BLaER1 treated with 17β-estradiol and CSF1 and Interleukin-3, amounts not matched to agents 10 nM and 100 nM (cell line): ENCODE data around the gene ACO2.
A peak's percentile ranks its signal among the peaks of the same experiment; 100 is the strongest.
"Not testable (repeated sequence)": the region's sequence is repeated elsewhere in the genome, so short reads cannot be mapped to it uniquely, and the experiment has no call there.

ENCODE experiments used
- H3K27ac ChIP-seq, 11 experiments: shearing (Covaris generic); formaldehyde crosslinking; 2 replicates each; pipeline ENCODE4 v1.8.1; 2022
- H3K27me3 ChIP-seq, 11 experiments: shearing (Covaris generic); formaldehyde crosslinking; 2 replicates each; pipeline ENCODE4 v1.8.1; 2022
- H3K36me3 ChIP-seq, 11 experiments: shearing (Covaris generic); formaldehyde crosslinking; 2 replicates each; pipeline ENCODE4 v1.8.1; 2022
- H3K4me1 ChIP-seq, 10 experiments: shearing (Covaris generic); formaldehyde crosslinking; 2 replicates each; pipeline ENCODE4 v1.8.1; 2022
- H3K4me2 ChIP-seq, 11 experiments: shearing (Covaris generic); formaldehyde crosslinking; 2 replicates each; pipeline ENCODE4 v1.8.1; 2022
- H3K4me3 ChIP-seq, 10 experiments: shearing (Covaris generic); formaldehyde crosslinking; 2 replicates each; pipeline ENCODE4 v1.8.1; 2022
- H3K9ac ChIP-seq, 11 experiments: shearing (Covaris generic); formaldehyde crosslinking; 2 replicates each; pipeline ENCODE4 v1.8.1; 2022
- H3K9me3 ChIP-seq, 11 experiments: shearing (Covaris generic); formaldehyde crosslinking; replicated peaks in 1 of 11; 2 replicates each; pipeline ENCODE4 v1.8.1; 2022
- H4K20me1 ChIP-seq, 11 experiments: shearing (Covaris generic); formaldehyde crosslinking; 2 replicates each; pipeline ENCODE4 v1.8.1; 2022
- Cebpa-rat ChIP-seq, 11 experiments: shearing (Covaris generic); IDR thresholded peaks; 2 replicates each; pipeline ENCODE4 v1.8.1; 2022

The ACO2 gene

DNA sequence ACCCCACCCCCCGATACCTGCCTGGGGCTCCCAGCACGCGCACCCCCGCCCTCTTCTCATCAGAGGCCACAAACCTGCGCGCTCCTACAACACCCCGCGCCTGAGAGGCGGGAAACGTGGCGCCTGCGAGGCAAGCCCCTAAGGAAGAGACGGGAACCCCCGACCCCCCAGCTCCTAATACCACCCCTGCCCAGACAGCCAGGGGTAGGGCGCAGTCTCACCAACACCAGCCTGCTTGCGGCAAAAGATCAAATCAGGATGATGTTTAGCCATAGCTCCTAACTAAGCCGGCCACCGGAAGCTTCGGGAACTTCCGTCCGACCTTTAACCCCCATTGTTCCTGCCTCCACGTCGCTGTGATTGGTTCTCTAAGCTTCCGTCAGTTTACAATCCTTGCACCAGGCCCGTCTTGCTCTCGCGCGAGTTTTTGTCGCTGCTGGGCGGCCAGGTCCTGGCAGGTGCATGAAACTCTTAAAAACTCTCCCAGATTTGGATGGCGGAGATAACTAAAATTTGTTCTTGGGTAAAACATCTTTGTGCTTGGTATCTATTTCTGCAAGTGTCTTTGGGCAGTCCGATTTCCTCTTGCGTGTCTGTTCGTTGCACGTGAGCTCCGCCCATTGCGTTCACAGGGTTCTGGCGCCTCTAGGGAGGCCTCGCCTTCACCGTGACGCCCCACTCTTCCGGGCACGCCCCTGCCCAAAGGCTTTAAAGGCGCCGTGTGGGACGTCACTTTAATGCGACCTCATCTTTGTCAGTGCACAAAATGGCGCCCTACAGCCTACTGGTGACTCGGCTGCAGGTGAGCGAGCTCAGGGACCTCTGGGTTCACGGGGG, at the start of gene ACO2, which contains the start of gene PHF5A:
TSS of gene ACO2 (plus strand) at position 737 of the 837 bp plus-strand sequence. CDS start at position 767, 30 bp downstream.
TSS of gene PHF5A (minus strand) at position 312 of the 837 bp plus-strand sequence. CDS start at position 273, 39 bp downstream.
- H3K27me3 ChIP-seq: no peaks in the 10 kb centered on the region
- peak within 1 kb of the TSS; percentile 82 to 97 (median 95) for H3K4me2 ChIP-seq
- peaks cover 4 to 62% (median 21%) of the 10 kb centered on the region in 11 experiments; a peak in 15 of 22 replicates for H4K20me1 ChIP-seq
- H3K4me1 ChIP-seq: peaks cover 29 to 40% (median 37%) of the 10 kb centered on the region in 10 experiments
- H3K36me3 ChIP-seq: peaks cover 58 to 76% (median 69%) of the 10 kb centered on the region in 11 experiments
- H3K9ac ChIP-seq: peak within 1 kb of the TSS; percentile 89 to 97 (median 92)
- peak within 1 kb of the TSS; percentile 88 to 99 (median 96) for H3K27ac ChIP-seq
- H3K9me3 ChIP-seq: no peaks in the 10 kb centered on the region
- no peak for TF ChIP-seq Cebpa-rat (IDR thresholded peaks at IDR 0.05)
- H3K4me3 ChIP-seq: peak within 1 kb of the TSS; percentile 80 to 97 (median 88)

DNA sequence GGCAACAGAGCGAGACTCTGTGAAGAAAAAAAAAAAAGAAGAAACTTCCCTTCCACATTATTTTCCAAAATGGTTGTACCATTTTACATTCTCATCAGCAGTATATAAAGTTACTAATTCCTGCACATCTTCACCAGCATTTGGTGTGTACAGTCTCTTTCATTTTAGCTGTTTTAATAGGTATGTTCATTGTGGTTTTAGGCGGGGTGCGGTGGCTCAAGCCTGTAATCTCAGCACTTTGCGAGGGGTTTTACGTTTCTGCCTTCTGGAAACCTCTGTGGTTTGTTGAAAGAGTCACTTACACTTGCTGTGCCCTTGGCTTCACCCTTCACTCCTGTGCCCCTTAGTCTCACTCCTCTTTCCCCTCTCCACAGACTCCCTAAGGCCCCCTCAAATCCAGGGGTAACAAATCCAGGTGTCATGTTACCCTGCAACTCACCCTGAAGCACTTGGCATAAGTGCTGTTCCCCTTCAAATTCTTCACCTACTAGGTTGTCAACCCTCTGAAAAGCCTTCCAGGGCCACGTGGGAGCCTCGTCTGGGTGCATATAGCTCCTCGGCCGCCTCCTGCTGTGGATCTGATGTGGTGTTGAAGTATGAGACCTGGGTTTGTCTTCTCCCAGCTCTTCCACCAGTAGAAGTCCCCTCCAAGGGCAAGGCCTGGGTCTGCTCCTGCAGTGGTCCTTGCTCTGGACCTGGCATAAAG, 43.1 kb upstream of the ACO2 start:
- H3K36me3 ChIP-seq: peaks cover 17 to 66% (median 33%) of the 10 kb centered on the region in 11 experiments; a peak in 20 of 22 replicates
- 0 out of 22 replicates have a peak overlapping the region, but pooled peaks of 1 of the 11 experiments have one; percentile 23 for H3K27ac ChIP-seq

GRCh38 chr22:41429232-41429950, 39.5 kb upstream of the ACO2 start:
- TF ChIP-seq Cebpa-rat (IDR thresholded peaks at IDR 0.05): no peak
- Histone ChIP-seq H3K36me3 (peaks cover 34 to 78% (median 53%) of the 10 kb centered on the region in 11 experiments), H3K4me1 (peaks cover 0 to 9% (median 0%) of the 10 kb centered on the region in 10 experiments; a peak in 3 of 20 replicates), H3K27me3 (no peaks in the 10 kb centered on the region), H3K27ac (no peak overlapping the region), H3K9ac (no peak overlapping the region), H3K4me3 (no peak overlapping the region), H3K4me2 (no peak overlapping the region), H4K20me1 (peaks cover 29 to 63% (median 46%) of the 10 kb centered on the region in 11 experiments), H3K9me3 (no peaks in the 10 kb centered on the region)

More for the DNA sequence above, 43.1 kb upstream of the ACO2 start:
- H3K27me3 ChIP-seq: no peaks in the 10 kb centered on the region
- H3K4me3 ChIP-seq: no peak overlapping the region
- no peak for TF ChIP-seq Cebpa-rat (IDR thresholded peaks at IDR 0.05)
- H3K4me2 ChIP-seq: no peak overlapping the region
- H3K9me3 ChIP-seq: no peaks in the 10 kb centered on the region
- peaks cover 0 to 20% (median 9%) of the 10 kb centered on the region in 10 experiments; a peak in 15 of 20 replicates for H3K4me1 ChIP-seq
- peaks cover 0 to 29% (median 12%) of the 10 kb centered on the region in 11 experiments; a peak in 14 of 22 replicates for H4K20me1 ChIP-seq
- peak overlapping the region in 3 of 11 experiments; percentile 9 to 18 (median 17); a peak in 3 of 22 replicates for H3K9ac ChIP-seq

DNA sequence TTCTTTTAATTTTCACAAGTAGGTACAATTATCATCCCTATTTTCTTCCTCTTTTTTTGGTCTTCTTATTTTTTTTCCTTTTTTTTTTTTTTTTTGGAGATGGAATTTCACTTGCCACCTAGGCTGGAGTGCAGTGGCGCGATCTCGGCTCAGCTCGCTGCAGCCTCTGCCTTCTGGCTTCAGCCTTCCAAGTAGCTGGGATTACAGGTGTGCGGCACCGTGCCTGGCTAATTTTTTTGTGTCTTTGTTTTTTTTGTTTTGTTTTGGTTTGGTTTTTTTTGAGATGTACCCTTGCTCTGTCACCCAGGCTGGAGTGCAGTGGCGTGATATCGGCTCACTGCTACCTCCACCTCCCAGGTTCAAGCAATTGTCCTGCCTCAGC, 39.0 kb upstream of the ACO2 start:
- Histone ChIP-seq H3K4me1 (peaks cover 0 to 9% (median 0%) of the 10 kb centered on the region in 10 experiments; a peak in 3 of 20 replicates), H3K4me2 (no peak overlapping the region), H3K9me3 (no peaks in the 10 kb centered on the region), H3K9ac (no peak overlapping the region), H3K27ac (no peak overlapping the region), H3K4me3 (no peak overlapping the region), H3K36me3 (peaks cover 39 to 78% (median 55%) of the 10 kb centered on the region in 11 experiments), H3K27me3 (no peaks in the 10 kb centered on the region), H4K20me1 (peaks cover 35 to 69% (median 52%) of the 10 kb centered on the region in 11 experiments)
- no peak for TF ChIP-seq Cebpa-rat (IDR thresholded peaks at IDR 0.05)

GRCh38 chr22:41431656-41432055, 37.3 kb upstream of the ACO2 start:
- H4K20me1 ChIP-seq: peaks cover 52 to 81% (median 69%) of the 10 kb centered on the region in 11 experiments
- H3K27ac ChIP-seq: no peak overlapping the region
- peaks cover 54 to 80% (median 65%) of the 10 kb centered on the region in 11 experiments for H3K36me3 ChIP-seq

GRCh38 chr22:41433480-41433879, 35.4 kb upstream of the ACO2 start:
- H3K4me1 ChIP-seq, H3K27ac ChIP-seq, H3K9ac ChIP-seq, H3K4me3 ChIP-seq, H3K9me3 ChIP-seq, H3K27me3 ChIP-seq, H3K4me2 ChIP-seq: not testable (repeated sequence)
- TF ChIP-seq Cebpa-rat (IDR thresholded peaks at IDR 0.05): 0 out of 22 replicates have a peak, but pooled peaks of 1 of the 11 experiments have one; percentile 8
- Histone ChIP-seq H3K36me3 (peaks cover 64 to 84% (median 76%) of the 10 kb centered on the region in 11 experiments), H4K20me1 (peaks cover 70 to 96% (median 87%) of the 10 kb centered on the region in 11 experiments)

More at GRCh38 chr22:41431656-41432055, 37.3 kb upstream of the ACO2 start:
- Histone ChIP-seq H3K27me3 (no peaks in the 10 kb centered on the region), H3K4me1 (no peaks in the 10 kb centered on the region), H3K9ac (no peak overlapping the region), H3K9me3 (no peaks in the 10 kb centered on the region), H3K4me3 (no peak overlapping the region), H3K4me2 (no peak overlapping the region)
- no peak for TF ChIP-seq Cebpa-rat (IDR thresholded peaks at IDR 0.05)

GRCh38 chr22:41434361-41435003, 34.4 kb upstream of the ACO2 start:
- H3K27me3 ChIP-seq, H3K9me3 ChIP-seq, H3K27ac ChIP-seq, H3K4me2 ChIP-seq, H3K4me3 ChIP-seq: not testable (repeated sequence)
- peaks cover 7 to 10% (median 9%) of the 10 kb centered on the region in 10 experiments; a peak in 19 of 20 replicates for H3K4me1 ChIP-seq
- H3K36me3 ChIP-seq: peaks cover 64 to 91% (median 83%) of the 10 kb centered on the region in 11 experiments
- peaks cover 80 to 99% (median 94%) of the 10 kb centered on the region in 11 experiments for H4K20me1 ChIP-seq
- peak overlapping the region in 2 of 11 experiments; percentile 8 to 24; a peak in 2 of 22 replicates for H3K9ac ChIP-seq

- Histone ChIP-seq H3K4me2 (no peak overlapping the region), H3K9ac (peak overlapping the region in 2 of 11 experiments; percentile 13 to 19; a peak in 1 of 22 replicates), H4K20me1 (peaks cover 89 to 100% (median 98%) of the 10 kb centered on the region in 11 experiments), H3K4me1 (peaks cover 18 to 21% (median 20%) of the 10 kb centered on the region in 10 experiments), H3K27ac (no peak overlapping the region), H3K9me3 (no peaks in the 10 kb centered on the region), H3K27me3 (no peaks in the 10 kb centered on the region), H3K4me3 (no peak overlapping the region), H3K36me3 (peaks cover 65 to 100% (median 92%) of the 10 kb centered on the region in 11 experiments)
- no peak for TF ChIP-seq Cebpa-rat (IDR thresholded peaks at IDR 0.05)
Measured at GRCh38 chr22:41435560-41435959, 33.4 kb upstream of the ACO2 start.
